Inflammatory macrophage (primary cell): ENCODE results near the gene BRAP.
"Not testable (repeated sequence)": the region's sequence is repeated elsewhere in the genome, so short reads cannot be mapped to it uniquely, and the experiment has no call there.

Experiments used
- DNase-seq, 2 donors: peaks; one replicate each; pipeline ENCODE4 v3.0.0-alpha.2; 2020 to 2022
- total RNA-seq, 18 experiments: gene quantifications; one replicate each; lab custom pipeline; 2026; ENCODE audit warnings: mixed read lengths in 6 of 18, inconsistent platforms in 2 of 18; lab: John Stamatoyannopoulos, UW

The BRAP gene, protein sequence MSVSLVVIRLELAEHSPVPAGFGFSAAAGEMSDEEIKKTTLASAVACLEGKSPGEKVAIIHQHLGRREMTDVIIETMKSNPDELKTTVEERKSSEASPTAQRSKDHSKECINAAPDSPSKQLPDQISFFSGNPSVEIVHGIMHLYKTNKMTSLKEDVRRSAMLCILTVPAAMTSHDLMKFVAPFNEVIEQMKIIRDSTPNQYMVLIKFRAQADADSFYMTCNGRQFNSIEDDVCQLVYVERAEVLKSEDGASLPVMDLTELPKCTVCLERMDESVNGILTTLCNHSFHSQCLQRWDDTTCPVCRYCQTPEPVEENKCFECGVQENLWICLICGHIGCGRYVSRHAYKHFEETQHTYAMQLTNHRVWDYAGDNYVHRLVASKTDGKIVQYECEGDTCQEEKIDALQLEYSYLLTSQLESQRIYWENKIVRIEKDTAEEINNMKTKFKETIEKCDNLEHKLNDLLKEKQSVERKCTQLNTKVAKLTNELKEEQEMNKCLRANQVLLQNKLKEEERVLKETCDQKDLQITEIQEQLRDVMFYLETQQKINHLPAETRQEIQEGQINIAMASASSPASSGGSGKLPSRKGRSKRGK
- 20.9 to 48.3 (median 33.8) reads per million in 18 experiments for total RNA-seq

DNA sequence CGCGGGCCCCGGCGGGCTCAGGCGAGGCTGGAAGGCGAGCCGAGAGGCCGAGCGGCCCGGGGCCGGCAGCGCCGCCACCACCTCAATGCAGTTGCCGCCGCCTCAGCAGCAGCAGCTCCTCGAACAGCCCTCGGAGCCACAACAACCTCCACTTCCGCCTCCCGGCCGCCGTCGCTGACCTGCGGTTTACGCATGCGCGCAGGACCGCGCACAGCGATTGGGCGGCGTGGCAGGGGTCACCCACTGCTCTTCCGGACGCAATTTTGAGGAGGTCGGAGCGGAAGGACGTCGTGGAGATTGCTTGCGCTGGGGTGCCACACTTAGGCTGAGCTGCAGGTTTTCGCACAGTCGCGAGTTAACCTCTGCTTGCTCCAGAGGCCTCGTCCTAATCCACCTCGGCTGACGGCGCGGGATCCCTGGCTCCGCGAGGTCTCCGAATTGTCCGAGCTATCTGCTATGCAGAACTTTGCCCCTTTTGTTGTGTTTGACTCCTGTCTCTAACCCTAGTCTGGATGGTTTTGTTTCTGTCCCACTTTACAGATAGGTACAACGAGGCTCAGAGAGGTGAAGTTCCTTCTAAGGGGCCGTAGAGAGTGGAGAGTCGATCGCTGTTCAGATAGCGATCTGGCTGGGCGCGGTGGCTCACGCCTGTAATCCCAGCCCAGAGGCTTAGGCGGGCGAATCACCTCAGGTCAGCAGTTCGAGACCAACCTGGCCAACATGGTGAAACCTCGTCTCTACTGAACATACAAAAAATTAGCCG is at the start of gene BRAP, which contains the start of gene ACAD10:
TSS of gene BRAP (minus strand) at position 146 of the 763 bp plus-strand sequence. CDS start 164 bp downstream, outside the sequence.
TSS of gene ACAD10 (plus strand) at position 243 of the 763 bp plus-strand sequence. CDS start 6,657 bp downstream, outside the sequence.
- peak; percentile 97 to 98 for DNase-seq

- no peak for DNase-seq
These were observed 47.7 kb upstream of the BRAP start for GRCh38 chr12:111733340-111733915.

GRCh38 chr12:111732786-111733185 is 47.0 kb upstream of the BRAP start:
- DNase-seq: no peak

- no peak for DNase-seq
These were observed 44.7 kb upstream of the BRAP start for GRCh38 chr12:111730420-111730819.

DNA sequence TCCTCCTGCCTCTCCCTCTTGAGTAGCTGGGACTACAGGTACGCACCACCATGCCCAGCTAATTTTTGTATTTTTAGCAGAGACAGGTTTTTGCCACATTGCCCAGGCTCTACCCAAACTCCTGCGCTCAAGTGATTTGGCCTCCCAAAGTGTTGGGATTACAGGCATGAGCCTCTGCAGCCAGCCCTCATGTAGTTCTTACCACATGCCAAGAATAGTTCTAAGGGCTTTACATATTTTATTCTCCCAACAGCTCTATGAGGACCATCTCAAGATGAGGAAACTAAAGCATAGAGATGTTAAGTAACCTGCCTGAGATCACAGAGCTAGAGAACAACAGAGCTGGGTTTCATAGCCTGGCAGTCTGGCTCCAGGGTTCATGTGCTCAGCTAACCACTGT is 43.0 kb upstream of the BRAP start:
- DNase-seq: no peak

DNA sequence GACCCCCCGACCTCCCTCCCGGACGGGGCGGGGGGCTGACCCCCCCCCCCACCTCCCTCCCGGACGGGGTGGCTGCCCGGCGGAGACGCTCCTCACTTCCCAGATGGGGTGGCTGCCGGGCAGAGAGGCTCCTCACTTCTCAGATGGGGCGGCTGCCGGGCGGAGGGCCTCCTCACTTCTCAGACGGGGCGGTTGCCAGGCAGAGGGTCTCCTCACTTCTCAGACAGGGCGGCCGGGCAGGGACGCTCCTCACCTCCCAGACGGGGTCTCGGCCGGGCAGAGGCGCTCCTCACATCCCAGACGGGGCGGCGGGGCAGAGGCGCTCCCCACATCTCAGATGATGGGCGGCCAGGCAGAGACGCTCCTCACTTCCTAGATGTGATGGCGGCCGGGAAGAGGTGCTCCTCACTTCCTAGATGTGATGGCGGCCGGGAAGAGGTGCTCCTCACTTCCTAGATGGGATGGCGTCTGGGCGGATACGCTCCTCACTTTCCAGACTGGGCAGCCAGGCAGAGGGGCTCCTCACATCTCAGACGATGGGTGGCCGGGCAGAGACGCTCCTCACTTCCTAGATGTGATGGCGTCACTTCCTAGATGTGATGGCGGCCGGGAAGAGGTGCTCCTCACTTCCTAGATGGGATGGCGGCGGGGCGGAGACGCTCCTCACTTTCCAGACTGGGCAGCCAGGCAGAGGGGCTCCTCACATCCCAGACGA is 38.0 kb upstream of the BRAP start:
- DNase-seq: not testable (repeated sequence)

- no peak for DNase-seq
These were observed 34.7 kb upstream of the BRAP start for GRCh38 chr12:111720457-111720856.

GRCh38 chr12:111719316-111719715 is 33.6 kb upstream of the BRAP start:
- not testable (repeated sequence) for DNase-seq

DNA sequence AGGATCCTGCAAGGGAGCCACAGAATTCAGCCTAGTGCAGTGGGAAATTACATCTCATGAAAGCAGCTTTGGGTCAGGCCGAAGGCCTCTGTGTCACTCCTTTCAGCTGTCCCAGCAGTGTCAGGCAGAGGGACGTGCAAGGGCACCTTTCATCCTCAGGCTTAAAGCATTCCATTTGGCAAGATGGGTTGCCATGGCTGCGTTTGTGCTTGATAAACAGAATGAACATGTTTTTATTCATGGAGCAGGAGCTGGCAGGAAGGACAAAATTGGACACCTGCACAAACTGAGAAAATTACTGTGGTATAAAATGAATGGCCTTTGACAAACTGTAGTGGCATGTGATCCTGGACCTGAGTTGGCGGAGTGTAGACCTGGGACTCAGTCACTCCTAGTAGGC is 29.5 kb upstream of the BRAP start:
- no peak for DNase-seq

DNA sequence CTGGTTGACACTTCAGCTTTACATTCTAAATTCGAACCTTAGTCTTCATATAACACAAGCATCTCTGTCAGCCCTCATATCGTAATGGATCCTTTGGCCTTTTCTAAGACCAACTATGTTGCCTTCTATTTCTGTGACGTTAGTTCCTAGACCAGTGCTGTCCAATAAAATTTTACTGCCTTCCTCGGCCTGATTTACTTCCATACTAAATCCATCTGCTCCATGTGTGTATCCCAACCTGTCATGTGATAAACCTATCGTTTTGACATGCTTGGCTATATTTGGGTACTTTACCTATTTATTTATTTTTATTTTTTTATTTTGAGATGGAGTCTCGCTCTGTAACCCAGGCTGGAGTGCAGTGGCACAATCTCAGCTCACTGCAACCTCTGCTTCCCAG is 20.4 kb upstream of the BRAP start:
- no peak for DNase-seq

GRCh38 chr12:111705672-111706071 is 19.9 kb upstream of the BRAP start:
- no peak for DNase-seq

- no peak for DNase-seq
These were observed 14.2 kb upstream of the BRAP start for GRCh38 chr12:111699962-111700361.

GRCh38 chr12:111693818-111694217 is 8.1 kb upstream of the BRAP start:
- DNase-seq: no peak

- peak; percentile 37 to 58 for DNase-seq
These were observed 6.9 kb upstream of the BRAP start for GRCh38 chr12:111692575-111693210.

DNA sequence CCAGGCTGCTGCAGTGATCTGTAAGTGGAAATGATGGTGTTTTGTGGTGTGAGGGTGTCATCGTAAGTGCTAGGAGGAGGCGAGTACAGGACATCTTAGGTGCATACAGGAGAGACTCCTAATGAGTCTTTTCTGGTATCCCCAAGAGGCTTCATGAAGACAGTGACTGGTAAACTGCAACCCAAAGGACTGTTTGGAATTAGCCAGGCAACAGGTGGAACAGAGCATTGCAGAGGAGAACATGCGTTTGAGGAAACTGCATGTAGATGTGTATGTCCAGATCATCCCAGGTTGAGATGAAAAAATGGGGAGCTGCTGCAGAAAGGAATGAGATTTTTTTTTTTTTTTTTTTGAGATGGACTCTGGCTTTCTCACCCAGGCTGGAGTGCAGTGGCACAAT is 5.5 kb upstream of the BRAP start:
- no peak for DNase-seq

- DNase-seq: no peak
These were observed 2.2 kb upstream of the BRAP start for GRCh38 chr12:111687952-111688351.

DNA sequence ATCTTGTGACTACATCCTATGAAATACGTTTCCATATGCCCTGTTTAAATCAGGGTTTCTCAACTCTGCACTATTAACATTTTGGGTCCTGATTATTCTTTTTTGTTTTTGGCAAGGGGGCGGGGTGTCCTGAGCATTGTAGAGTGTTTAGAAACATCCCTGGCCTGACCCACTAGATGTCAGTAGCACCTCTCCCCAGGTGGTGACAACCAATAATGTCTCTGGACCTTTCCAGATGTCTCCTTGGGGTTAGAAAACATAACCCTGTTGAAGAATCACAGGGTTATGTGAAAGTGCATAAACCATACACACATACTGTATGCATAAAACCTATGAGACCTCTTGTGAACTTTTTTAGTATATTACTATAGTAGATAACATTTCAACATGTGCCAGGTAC is 1.5 kb upstream of the BRAP start:
- DNase-seq: no peak

DNA sequence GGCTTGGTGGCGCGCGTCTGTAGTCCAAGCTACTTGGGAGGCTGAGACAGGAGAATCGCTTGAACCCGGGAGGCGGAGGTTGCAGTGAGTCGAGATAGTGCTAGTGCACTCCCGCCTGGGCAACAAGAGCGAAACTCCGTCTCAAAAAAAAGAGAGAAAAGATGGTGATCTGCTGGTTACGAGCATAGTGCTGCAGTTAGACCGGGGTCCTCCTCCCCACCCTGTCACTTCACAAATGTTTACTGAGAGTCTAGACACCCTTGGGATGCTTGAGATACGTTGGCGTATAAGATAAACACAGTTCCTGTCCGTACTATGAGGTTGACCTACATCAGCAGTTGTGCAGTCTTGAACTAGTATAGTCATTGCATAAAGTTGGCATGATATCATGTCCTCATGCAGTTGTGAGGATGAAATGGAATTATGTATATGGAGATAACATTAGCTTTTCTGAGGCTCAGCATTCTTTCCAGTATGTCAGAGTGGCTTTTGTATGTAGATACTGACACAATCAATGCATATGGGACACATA is 884 bp upstream of the BRAP start:
- DNase-seq: no peak

GRCh38 chr12:111685322-111685810 is 390 bp downstream of the BRAP start:
- no peak for DNase-seq

GRCh38 chr12:111684485-111685198 is 1.1 kb downstream of the BRAP start:
- not testable (repeated sequence) for DNase-seq
